Measurements from ENCODE around the gene TMEM222. TPM values are rescaled to one million over a fixed set of nuclear protein-coding genes. Genes with fewer than 3 reads are reported as not detected.

Gene TMEM222
- total RNA-seq, 1 experiment from 2014 or later = 28.7 TPM

- H3K27me3 Mint-ChIP-seq (ENCODE audit: low read depth) = peaks cover 8% of the 10 kb centered on the region; the same call in 1 of the 2 replicates
- ChIA-PET CTCF (interaction anchor here (0.6 to 8.7 kb wide), 19 partner anchors 10 to 502 kb away, joined by 3 to 258 read pairs (median 4); partner anchors contain the start of genes CD164L2 and SYTL1), POLR2A (no interaction called here)
- peaks cover 14% of the 10 kb centered on the region for H3K4me1 Mint-ChIP-seq
- H3K27ac Mint-ChIP-seq = no peak overlapping the region; the same call in 1 of the 2 replicates
- no peak for ATAC-seq
- TF ChIP-seq ATF6 (CRISPR knock-in tag; IDR thresholded peaks at IDR 0.05) (no peak), MXD4 (CRISPR knock-in tag; IDR thresholded peaks at IDR 0.05; ENCODE audit: borderline replicate concordance) (no peak), RELA (CRISPR knock-in tag; IDR thresholded peaks at IDR 0.05; ENCODE audit: borderline replicate concordance) (no peak)
- H3K9me3 Mint-ChIP-seq = no peaks in the 10 kb centered on the region
- no peak overlapping the region for H3K4me3 Mint-ChIP-seq
- no peaks in the 10 kb centered on the region for H3K36me3 Mint-ChIP-seq
- DNase-seq (ENCODE audit: low spot score) = no peak
Observed at GRCh38 chr1:27372022-27372807, 50.3 kb downstream of the TMEM222 start.

- Mint-ChIP-seq H3K4me3 (no peak overlapping the region), H3K36me3 (no peaks in the 10 kb centered on the region), H3K4me1 (peaks cover 9% of the 10 kb centered on the region), H3K9me3 (no peaks in the 10 kb centered on the region), H3K27ac (no peak overlapping the region), H3K27me3 (ENCODE audit: low read depth) (peaks cover 3% of the 10 kb centered on the region; the same call in 1 of the 2 replicates)
- TF ChIP-seq TCF7 (CRISPR knock-in tag; IDR thresholded peaks at IDR 0.05; ENCODE audit: low read depth) = no peak
- TF ChIP-seq CTCF (IDR thresholded peaks at IDR 0.05) = peak; percentile 48; the same call in 1 of the 2 replicates
- TF ChIP-seq PRDM15 (CRISPR knock-in tag; IDR thresholded peaks at IDR 0.05) = peak; percentile 28; the same call in 1 of the 2 replicates
- TF ChIP-seq GTF2I (CRISPR knock-in tag; conservative IDR thresholded peaks at IDR 0.05) = 0 out of 2 replicates have a peak, but pooled peaks have one; percentile 7
- CTCF ChIA-PET = interaction anchor here (0.6 to 8.7 kb wide), 19 partner anchors 10 to 501 kb away, joined by 3 to 258 read pairs (median 4); partner anchors contain the start of genes CD164L2 and SYTL1
- POLR2A ChIA-PET = no interaction called here
- peak; percentile 63 for DNase-seq (ENCODE audit: low spot score)
- peak; percentile 90 for ATAC-seq
Observed at GRCh38 chr1:27372808-27373690, 51.1 kb downstream of the TMEM222 start.

GRCh38 chr1:27374362-27375086, 52.6 kb downstream of the TMEM222 start, which contains the start of gene FCN3:
TSS of gene FCN3 (minus strand) at chr1:27374824. CDS start at chr1:27374818, 6 bp downstream.
- CTCF ChIA-PET = interaction anchor here (0.7 to 1.3 kb wide), 5 partner anchors 8 to 73 kb away, joined by 3 to 6 read pairs (median 4); partner anchors contain the start of gene CD164L2
- DNase-seq (ENCODE audit: low spot score) (no peak), ATAC-seq (no peak)
- H3K36me3 Mint-ChIP-seq = no peaks in the 10 kb centered on the region
- H3K4me1 Mint-ChIP-seq = peaks cover 6% of the 10 kb centered on the region; the same call in 1 of the 2 replicates
- no peaks in the 10 kb centered on the region for H3K9me3 Mint-ChIP-seq
- no peak within 1 kb of the TSS for H3K4me3 Mint-ChIP-seq
- no peaks in the 10 kb centered on the region for H3K27me3 Mint-ChIP-seq (ENCODE audit: low read depth)
- no peak within 1 kb of the TSS for H3K27ac Mint-ChIP-seq
- POLR2A ChIA-PET = interaction anchor here (1.2 kb wide), 1 partner anchor 8 kb away, joined by 3 read pairs; the partner anchor contains the start of gene CD164L2
- TF ChIP-seq PRDM15 (CRISPR knock-in tag; IDR thresholded peaks at IDR 0.05) = no peak
- TF ChIP-seq STAT6 (CRISPR knock-in tag; conservative IDR thresholded peaks at IDR 0.05; ENCODE audit: low read depth) = no peak
- no peak for TF ChIP-seq ZBTB21 (CRISPR knock-in tag; IDR thresholded peaks at IDR 0.05; ENCODE audit: borderline replicate concordance)
- TF ChIP-seq SOX15 (CRISPR knock-in tag; IDR thresholded peaks at IDR 0.05) = no peak
- no peak for TF ChIP-seq ZNF317 (CRISPR knock-in tag; IDR thresholded peaks at IDR 0.05; ENCODE audit: borderline replicate concordance, low read depth)
